ENCODE data around the gene BCL11B. TPM values are rescaled to one million over a fixed set of nuclear protein-coding genes. Genes with fewer than 3 reads are reported as not detected.
A peak's percentile ranks its signal among the peaks of the same experiment; 100 is the strongest.

Gene BCL11B
- total RNA-seq, 6 experiments from 2014 or later, result 0.06 to 0.14 (median 0.10) TPM; not detected in 2

- Mint-ChIP-seq H3K4me1 (ENCODE audit: low read depth) (peaks cover 38% of the 10 kb centered on the region), H3K9me3 (no peaks in the 10 kb centered on the region), H3K27me3 (ENCODE audit: insufficient read depth) (peaks cover 28% of the 10 kb centered on the region), H3K36me3 (ENCODE audit: low read depth) (no peaks in the 10 kb centered on the region), H3K4me3 (peak overlapping the region; percentile 26; the same call in 1 of the 2 replicates), H3K27ac (no peak overlapping the region)
- no peak for TF ChIP-seq CTCF (IDR thresholded peaks at IDR 0.05)
- no peak for DNase-seq
These were observed 1.9 kb upstream of the BCL11B start for GRCh38 chr14:99273766-99274345.

DNA sequence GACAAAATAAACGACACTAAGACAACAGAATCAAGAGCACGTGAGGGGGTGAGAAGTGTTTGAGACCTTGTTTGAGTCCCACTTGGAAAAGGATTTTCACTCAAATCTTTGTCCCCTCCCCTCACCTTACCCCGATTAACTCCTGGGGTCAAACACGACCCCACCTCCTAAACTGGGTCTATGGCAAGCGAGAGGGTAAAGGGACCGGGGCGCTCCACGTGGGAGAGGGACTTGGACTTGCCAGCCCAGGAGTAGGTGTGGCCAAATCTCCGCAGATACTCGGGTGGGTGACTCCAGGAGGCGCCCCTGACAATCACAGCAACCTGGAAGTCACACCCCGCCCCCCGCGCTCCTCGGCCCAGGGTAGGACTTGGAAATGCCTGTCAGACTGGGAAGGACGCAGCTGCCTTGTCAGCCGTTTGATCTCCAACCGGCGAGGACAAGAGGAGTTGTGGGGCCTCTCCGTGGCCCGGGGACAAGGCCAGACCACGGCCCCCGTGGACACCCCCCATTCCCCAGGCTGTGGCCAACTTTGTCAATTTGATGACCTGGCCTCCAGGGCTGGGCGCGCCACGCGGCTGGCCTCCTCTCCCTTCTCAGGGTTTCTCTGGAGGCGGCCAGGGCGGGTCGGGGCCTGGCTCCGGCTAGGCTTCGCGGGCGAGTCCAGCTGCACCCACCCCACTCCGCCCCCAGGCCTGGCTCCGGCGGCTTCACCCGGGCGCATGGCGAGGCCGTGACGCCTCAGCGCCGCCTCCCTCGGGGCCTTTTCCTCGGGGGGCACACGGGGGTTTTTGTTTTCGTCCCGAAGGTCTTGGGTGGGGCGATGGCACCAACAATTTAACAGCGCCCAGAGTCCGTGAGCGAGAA is 1.1 kb upstream of the BCL11B start:
- Mint-ChIP-seq H3K36me3 (ENCODE audit: low read depth) (no peaks in the 10 kb centered on the region), H3K27ac (no peak overlapping the region), H3K4me1 (ENCODE audit: low read depth) (peaks cover 38% of the 10 kb centered on the region), H3K9me3 (no peaks in the 10 kb centered on the region), H3K4me3 (peak overlapping the region; percentile 83), H3K27me3 (ENCODE audit: insufficient read depth) (peaks cover 29% of the 10 kb centered on the region)
- no peak for DNase-seq
- no peak for TF ChIP-seq CTCF (IDR thresholded peaks at IDR 0.05)

DNA sequence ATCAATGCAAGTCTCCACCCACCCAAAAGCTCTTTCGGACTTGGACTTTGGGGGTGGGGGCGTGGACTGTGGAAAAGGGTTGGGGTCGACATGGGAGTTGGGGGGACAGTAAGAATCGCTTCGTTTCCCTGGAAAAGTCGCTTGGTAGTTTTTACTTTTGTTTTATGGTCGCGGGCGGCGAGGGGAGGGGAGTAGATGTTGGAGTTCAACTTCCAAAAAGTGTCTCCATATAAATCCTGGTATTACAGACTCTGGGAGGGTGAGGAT is 568 bp upstream of the BCL11B start:
- no peak for TF ChIP-seq CTCF (IDR thresholded peaks at IDR 0.05)
- Mint-ChIP-seq H3K27me3 (ENCODE audit: insufficient read depth) (peaks cover 33% of the 10 kb centered on the region), H3K4me3 (peak overlapping the region; percentile 83), H3K4me1 (ENCODE audit: low read depth) (peaks cover 37% of the 10 kb centered on the region), H3K36me3 (ENCODE audit: low read depth) (no peaks in the 10 kb centered on the region), H3K27ac (no peak overlapping the region), H3K9me3 (no peaks in the 10 kb centered on the region)
- DNase-seq, result no peak

- no peaks in the 10 kb centered on the region for H3K9me3 Mint-ChIP-seq
- peaks cover 34% of the 10 kb centered on the region for H3K4me1 Mint-ChIP-seq (ENCODE audit: low read depth)
- H3K27me3 Mint-ChIP-seq (ENCODE audit: insufficient read depth), result peaks cover 33% of the 10 kb centered on the region
These were observed 616 bp downstream of the BCL11B start for GRCh38 chr14:99271221-99271941.

More at GRCh38 chr14:99271221-99271941, 616 bp downstream of the BCL11B start:
- peak overlapping the region; percentile 83 for H3K4me3 Mint-ChIP-seq
- no peaks in the 10 kb centered on the region for H3K36me3 Mint-ChIP-seq (ENCODE audit: low read depth)
- DNase-seq, result no peak
- no peak overlapping the region for H3K27ac Mint-ChIP-seq
- TF ChIP-seq CTCF (IDR thresholded peaks at IDR 0.05), result no peak

Measured in HFFc6 (cell line).